Measurements from ENCODE around the gene NFIX. TPM values are rescaled to one million over a fixed set of nuclear protein-coding genes. Genes with fewer than 3 reads are reported as not detected.

NFIX gene
- total and polyA plus RNA-seq, 2 of the 13 experiments (the other 11 are each of a cell fraction or from before 2014, with no cell fraction given) = 3.4 to 5.4 TPM

DNA sequence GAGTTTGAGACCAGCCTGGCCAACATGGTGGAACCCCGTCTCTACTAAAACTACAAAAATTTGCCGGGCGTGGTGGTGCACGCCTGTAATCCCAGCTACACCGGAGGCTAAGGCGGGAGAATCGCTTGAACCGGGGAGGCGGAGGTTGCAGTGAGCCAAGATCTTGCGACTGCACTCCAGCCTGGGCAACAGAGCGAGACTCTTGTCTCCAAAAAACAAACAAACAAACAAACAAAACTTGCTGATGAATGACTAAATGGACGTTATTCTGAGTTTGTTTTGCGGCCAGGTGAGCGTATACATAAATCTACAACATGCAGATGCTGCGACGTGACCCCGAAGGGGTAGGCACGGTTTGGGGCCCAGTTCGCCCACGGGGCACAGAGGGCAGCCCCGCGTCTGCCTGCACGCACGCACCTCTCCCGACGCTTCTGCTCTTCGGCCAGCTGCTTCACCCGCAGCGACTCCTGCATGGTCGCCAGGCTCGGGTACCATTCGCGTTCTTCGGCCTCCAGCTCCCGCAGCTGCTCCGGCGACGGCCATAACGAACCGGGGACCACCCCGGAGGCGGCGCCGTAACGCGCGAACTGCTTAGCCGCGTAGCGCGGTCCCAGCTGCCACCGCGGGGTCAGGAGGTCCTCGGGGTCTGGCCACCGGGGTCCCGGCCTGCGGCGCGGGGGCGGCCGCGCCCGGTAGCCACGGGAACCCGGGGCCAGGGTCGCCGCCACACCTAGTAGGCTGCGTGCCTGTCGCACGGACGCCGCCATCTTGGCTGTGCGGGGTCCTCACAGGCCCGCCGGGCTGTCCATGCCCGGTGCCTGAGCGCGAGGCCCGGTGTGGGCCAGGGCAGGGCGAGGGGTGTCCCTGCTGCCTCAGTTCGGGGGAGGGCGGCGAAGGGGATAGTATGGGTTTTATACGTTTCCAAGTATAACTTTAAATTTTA, 38.6 kb upstream of the NFIX start, which contains the start of gene GADD45GIP1 (continued):
- TF ChIP-seq, protein P1, sequence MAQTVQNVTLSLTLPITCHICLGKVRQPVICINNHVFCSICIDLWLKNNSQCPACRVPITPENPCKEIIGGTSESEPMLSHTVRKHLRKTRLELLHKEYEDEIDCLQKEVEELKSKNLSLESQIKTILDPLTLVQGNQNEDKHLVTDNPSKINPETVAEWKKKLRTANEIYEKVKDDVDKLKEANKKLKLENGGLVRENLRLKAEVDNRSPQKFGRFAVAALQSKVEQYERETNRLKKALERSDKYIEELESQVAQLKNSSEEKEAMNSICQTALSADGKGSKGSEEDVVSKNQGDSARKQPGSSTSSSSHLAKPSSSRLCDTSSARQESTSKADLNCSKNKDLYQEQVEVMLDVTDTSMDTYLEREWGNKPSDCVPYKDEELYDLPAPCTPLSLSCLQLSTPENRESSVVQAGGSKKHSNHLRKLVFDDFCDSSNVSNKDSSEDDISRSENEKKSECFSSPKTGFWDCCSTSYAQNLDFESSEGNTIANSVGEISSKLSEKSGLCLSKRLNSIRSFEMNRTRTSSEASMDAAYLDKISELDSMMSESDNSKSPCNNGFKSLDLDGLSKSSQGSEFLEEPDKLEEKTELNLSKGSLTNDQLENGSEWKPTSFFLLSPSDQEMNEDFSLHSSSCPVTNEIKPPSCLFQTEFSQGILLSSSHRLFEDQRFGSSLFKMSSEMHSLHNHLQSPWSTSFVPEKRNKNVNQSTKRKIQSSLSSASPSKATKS (CRISPR knock-in tag; IDR thresholded peaks at IDR 0.05) = peak; percentile 70; the same call in 1 of the 2 replicates
- TF ChIP-seq, protein P2, sequence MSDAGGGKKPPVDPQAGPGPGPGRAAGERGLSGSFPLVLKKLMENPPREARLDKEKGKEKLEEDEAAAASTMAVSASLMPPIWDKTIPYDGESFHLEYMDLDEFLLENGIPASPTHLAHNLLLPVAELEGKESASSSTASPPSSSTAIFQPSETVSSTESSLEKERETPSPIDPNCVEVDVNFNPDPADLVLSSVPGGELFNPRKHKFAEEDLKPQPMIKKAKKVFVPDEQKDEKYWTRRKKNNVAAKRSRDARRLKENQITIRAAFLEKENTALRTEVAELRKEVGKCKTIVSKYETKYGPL (CRISPR knock-in tag; IDR thresholded peaks at IDR 0.05) = no peak
- TF ChIP-seq WIZ (CRISPR knock-in tag; IDR thresholded peaks at IDR 0.05) (no peak), NFYB (CRISPR knock-in tag; IDR thresholded peaks at IDR 0.05) (no peak), GTF3A (CRISPR knock-in tag; conservative IDR thresholded peaks at IDR 0.05) (no peak), CBX5 (CRISPR knock-in tag; IDR thresholded peaks at IDR 0.05; ENCODE audit: borderline replicate concordance) (no peak), STAG1 (CRISPR knock-in tag; IDR thresholded peaks at IDR 0.05) (no peak), ZNF34 (CRISPR knock-in tag; IDR thresholded peaks at IDR 0.05; ENCODE audit: borderline replicate concordance) (0 out of 2 replicates have a peak, but pooled peaks have one; percentile 48), RAD51 (IDR thresholded peaks at IDR 0.05; ENCODE audit: borderline replicate concordance) (no peak), SNAPC2 (CRISPR knock-in tag; IDR thresholded peaks at IDR 0.05) (no peak), TCF7L2 (IDR thresholded peaks at IDR 0.05; ENCODE audit: low read depth, low read length) (no peak), EZH2 (conservative IDR thresholded peaks at IDR 0.05; ENCODE audit: low read depth, low read length) (no peak), NFKB2 (CRISPR knock-in tag; IDR thresholded peaks at IDR 0.05; ENCODE audit: borderline replicate concordance) (no peak; the same call in 1 of the 2 replicates), FOXA1 (IDR thresholded peaks at IDR 0.05) (no peak), FOXA1 (CRISPR knock-in tag; IDR thresholded peaks at IDR 0.05) (no peak), ZNF367 (CRISPR knock-in tag; IDR thresholded peaks at IDR 0.05; ENCODE audit: borderline replicate concordance) (no peak), PLSCR1 (CRISPR knock-in tag; IDR thresholded peaks at IDR 0.05; ENCODE audit: borderline replicate concordance) (no peak), ZNF274 (CRISPR knock-in tag; IDR thresholded peaks at IDR 0.05) (peak; percentile 59; the same call in 1 of the 2 replicates), HNRNPK (IDR thresholded peaks at IDR 0.05; ENCODE audit: low read depth, low read length, poor library complexity, severe bottlenecking) (peak; percentile 70), JUND (CRISPR knock-in tag; IDR thresholded peaks at IDR 0.05) (no peak), SMAD1 (CRISPR knock-in tag; IDR thresholded peaks at IDR 0.05; ENCODE audit: borderline replicate concordance, low read depth) (no peak), HOXA7 (CRISPR knock-in tag; IDR thresholded peaks at IDR 0.05) (no peak), ZFP36L1 (CRISPR knock-in tag; IDR thresholded peaks at IDR 0.05) (no peak), U2AF1 (optimal IDR thresholded peaks at IDR 0.05; ENCODE audit: low read depth, low read length) (no peak)
- TF ChIP-seq, protein P3, sequence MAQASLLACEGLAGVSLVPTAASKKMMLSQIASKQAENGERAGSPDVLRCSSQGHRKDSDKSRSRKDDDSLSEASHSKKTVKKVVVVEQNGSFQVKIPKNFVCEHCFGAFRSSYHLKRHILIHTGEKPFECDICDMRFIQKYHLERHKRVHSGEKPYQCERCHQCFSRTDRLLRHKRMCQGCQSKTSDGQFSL (CRISPR knock-in tag; IDR thresholded peaks at IDR 0.05) = no peak
